Stimulated activated effector memory CD8-positive, alpha-beta T cell treated with anti-CD3 and anti-CD28 coated beads, Interleukin-12 subunit alpha, Interleukin-12 subunit beta, amount 100 ng/mL, for 72 hours (primary cell): ENCODE data around the gene HIPK2.

ENCODE experiments used
- ATAC-seq: fragments of 150-1000 bp; cut with Tn5 transposase; 2 replicates; pipeline ENCODE4 v1.10.0; 2021
- DNase-seq, 2 donors: peaks; one replicate each; pipeline ENCODE4 v3.0.0; 2021 to 2022; ENCODE audit warnings: low spot score in 2 of 2
- H3K27ac Mint-ChIP-seq: one replicate; pipeline ENCODE4 v1.8.0; 2022; ENCODE audit warnings: mild to moderate bottlenecking, mixed read lengths
- H3K36me3 Mint-ChIP-seq: one replicate; pipeline ENCODE4 v1.8.0; 2022; ENCODE audit warnings: mild to moderate bottlenecking, mixed read lengths
- H3K4me1 Mint-ChIP-seq: one replicate; pipeline ENCODE4 v1.8.0; 2022; ENCODE audit warnings: mixed read lengths
- H3K4me3 Mint-ChIP-seq: one replicate; pipeline ENCODE4 v1.8.0; 2022; ENCODE audit warnings: mild to moderate bottlenecking, mixed read lengths
- H3K9me3 Mint-ChIP-seq: one replicate; pipeline ENCODE4 v1.8.0; 2022; ENCODE audit warnings: mixed read lengths

Gene HIPK2

DNA sequence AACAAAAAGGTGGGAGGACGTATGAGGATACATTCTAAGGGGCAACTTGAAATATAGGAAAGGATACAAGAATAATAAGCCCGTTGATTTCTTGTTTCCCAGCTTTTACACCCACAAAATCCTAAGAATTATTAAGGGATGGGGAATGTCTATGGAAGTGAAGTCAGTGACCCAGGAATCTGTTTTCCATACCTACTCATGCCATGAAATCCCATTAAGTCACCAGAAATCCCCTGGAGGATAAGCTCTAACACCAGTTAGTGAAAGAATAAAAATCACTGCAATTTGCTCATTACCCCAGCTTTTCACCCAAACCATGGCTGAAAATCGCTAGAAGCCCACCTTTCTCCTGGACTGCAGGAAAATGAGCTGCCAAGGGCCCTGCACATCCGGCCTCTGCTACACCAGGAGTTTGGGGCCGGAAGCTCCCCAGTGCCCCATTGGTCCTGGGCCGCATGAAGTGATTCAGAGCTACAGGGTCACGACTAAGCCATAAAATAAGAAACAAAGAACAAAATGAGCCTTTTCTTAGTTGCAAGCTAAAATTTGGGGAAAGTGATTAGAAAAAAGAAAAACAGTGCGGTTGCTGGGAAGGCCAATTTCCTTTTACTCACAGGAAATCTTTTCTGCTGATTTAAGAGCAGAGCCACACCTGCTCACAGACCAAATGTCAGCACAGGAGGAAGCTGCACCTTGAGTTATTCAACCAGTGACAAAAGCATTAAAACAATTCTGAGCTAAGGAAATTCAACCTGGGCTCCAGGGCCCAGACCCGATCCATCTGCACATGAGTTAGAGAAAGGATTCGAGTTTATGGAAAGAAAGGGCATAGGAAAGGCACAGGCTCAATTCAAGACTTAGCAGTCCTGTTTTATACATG, 40.3 kb downstream of the HIPK2 start:
- Mint-ChIP-seq H3K36me3 (no peaks in the 10 kb centered on the region), H3K4me1 (peaks cover 43% of the 10 kb centered on the region), H3K27ac (no peak overlapping the region)

GRCh38 chr7:139735912-139736595, 41.7 kb downstream of the HIPK2 start:
- Mint-ChIP-seq H3K36me3 (no peaks in the 10 kb centered on the region), H3K4me1 (peaks cover 43% of the 10 kb centered on the region), H3K27ac (peak overlapping the region; percentile 52), H3K9me3 (no peaks in the 10 kb centered on the region), H3K4me3 (no peak overlapping the region)
- DNase-seq (no peak), ATAC-seq (no peak)

More for the DNA sequence above, 40.3 kb downstream of the HIPK2 start:
- ATAC-seq (peak; percentile 88), DNase-seq (no peak)
- no peak overlapping the region for H3K4me3 Mint-ChIP-seq
- no peaks in the 10 kb centered on the region for H3K9me3 Mint-ChIP-seq

- no peak for ATAC-seq
- peaks cover 43% of the 10 kb centered on the region for H3K4me1 Mint-ChIP-seq
- H3K27ac Mint-ChIP-seq = peak overlapping the region; percentile 52
- no peak for DNase-seq
- H3K9me3 Mint-ChIP-seq = no peaks in the 10 kb centered on the region
- no peaks in the 10 kb centered on the region for H3K36me3 Mint-ChIP-seq
- H3K4me3 Mint-ChIP-seq = no peak overlapping the region
These were observed 42.3 kb downstream of the HIPK2 start for GRCh38 chr7:139735466-139735865.

GRCh38 chr7:139734395-139734794, 43.4 kb downstream of the HIPK2 start:
- no peak overlapping the region for H3K27ac Mint-ChIP-seq
- H3K9me3 Mint-ChIP-seq = no peaks in the 10 kb centered on the region
- ATAC-seq (no peak), DNase-seq (no peak)
- no peak overlapping the region for H3K4me3 Mint-ChIP-seq
- H3K4me1 Mint-ChIP-seq = peaks cover 46% of the 10 kb centered on the region
- no peaks in the 10 kb centered on the region for H3K36me3 Mint-ChIP-seq

- Mint-ChIP-seq H3K27ac (no peak overlapping the region), H3K4me3 (no peak overlapping the region), H3K9me3 (no peaks in the 10 kb centered on the region), H3K4me1 (peaks cover 52% of the 10 kb centered on the region), H3K36me3 (no peaks in the 10 kb centered on the region)
- ATAC-seq = no peak
- DNase-seq = no peak
These were observed 44.0 kb downstream of the HIPK2 start for GRCh38 chr7:139733751-139734150.

- H3K36me3 Mint-ChIP-seq = no peaks in the 10 kb centered on the region
- no peak overlapping the region for H3K27ac Mint-ChIP-seq
These were observed 45.2 kb downstream of the HIPK2 start for GRCh38 chr7:139732471-139733167.

DNA sequence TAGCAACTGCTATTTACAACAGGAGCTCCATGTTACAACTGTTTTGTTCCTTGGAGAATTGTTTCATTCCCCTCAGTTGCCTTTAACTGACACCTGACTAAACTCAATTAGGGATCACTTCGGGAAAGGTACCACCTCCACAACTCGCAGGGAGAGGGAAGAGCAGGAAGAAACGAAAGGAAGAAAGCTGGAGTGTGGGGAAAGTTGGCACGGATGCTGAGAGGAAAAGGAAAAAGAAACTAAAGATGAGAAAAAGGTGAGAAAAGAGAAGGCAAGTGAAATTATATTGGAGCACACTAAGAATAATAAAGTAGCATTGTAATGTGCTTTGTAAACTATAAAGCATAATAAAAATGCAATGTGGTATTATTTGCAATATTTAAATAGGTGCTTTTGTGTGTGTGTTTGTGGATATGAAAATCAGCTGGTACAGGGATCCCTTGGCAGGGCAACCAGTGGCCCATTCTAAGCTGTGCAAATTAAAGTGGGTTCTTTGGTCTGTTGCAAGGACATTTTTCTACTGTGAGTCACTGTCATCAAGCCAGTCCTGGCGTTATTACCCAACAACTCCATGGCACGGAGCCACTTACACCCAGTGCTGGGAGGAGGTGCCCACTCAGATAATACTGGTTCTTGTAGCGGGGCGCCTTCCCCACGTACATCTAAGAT, 45.9 kb downstream of the HIPK2 start:
- no peaks in the 10 kb centered on the region for H3K9me3 Mint-ChIP-seq

More at GRCh38 chr7:139732471-139733167, 45.2 kb downstream of the HIPK2 start:
- Mint-ChIP-seq H3K4me1 (peaks cover 42% of the 10 kb centered on the region), H3K4me3 (no peak overlapping the region), H3K9me3 (no peaks in the 10 kb centered on the region)
- no peak for DNase-seq
- ATAC-seq = no peak

DNA sequence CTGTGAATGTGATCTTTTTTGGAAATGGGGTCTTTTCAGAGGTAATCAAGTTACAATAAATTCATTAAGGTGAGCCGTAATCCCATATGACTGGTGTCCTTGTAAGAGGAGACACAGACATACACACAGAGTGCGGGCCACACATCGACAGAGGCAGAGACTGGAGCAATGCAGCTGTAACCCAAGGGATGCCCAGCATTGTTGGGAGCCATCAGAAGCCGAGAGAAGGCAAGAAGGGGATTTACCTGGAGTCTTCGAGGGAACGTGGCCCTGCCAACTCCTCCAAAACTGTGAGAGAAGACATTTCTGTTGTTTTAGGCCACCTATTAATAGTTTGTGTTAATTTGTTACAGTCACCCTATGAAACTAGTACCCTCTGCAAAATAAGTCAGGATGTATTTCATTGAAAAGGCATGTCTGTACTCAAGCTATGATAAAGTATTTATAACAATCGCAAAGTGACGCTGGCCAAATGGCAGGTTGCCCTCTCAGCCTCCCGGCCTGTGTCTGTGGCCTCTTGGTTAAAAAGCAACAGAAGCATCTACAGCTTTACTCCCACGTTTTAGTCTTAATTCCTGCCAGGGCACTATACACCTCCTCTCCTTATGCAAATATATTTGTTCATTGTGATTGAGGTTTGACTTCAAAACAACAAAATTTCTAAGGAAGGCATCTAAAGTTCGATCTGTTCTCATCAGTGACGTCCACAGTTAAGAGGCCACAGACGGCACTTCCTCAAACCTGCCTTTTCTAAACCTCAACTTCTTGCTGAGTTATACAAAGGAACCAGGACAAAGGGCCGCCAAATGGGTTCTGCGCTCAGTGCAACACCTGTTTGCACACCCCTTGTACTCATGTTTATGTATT, 46.8 kb downstream of the HIPK2 start:
- no peak for ATAC-seq
- Mint-ChIP-seq H3K36me3 (no peaks in the 10 kb centered on the region), H3K27ac (peak overlapping the region; percentile 4), H3K9me3 (no peaks in the 10 kb centered on the region), H3K4me3 (no peak overlapping the region), H3K4me1 (peaks cover 42% of the 10 kb centered on the region)
- DNase-seq = no peak

More for the DNA sequence above, 45.9 kb downstream of the HIPK2 start:
- H3K27ac Mint-ChIP-seq = peak overlapping the region; percentile 4
- ATAC-seq (no peak), DNase-seq (no peak)
- H3K36me3 Mint-ChIP-seq = no peaks in the 10 kb centered on the region
- no peak overlapping the region for H3K4me3 Mint-ChIP-seq
- peaks cover 42% of the 10 kb centered on the region for H3K4me1 Mint-ChIP-seq

DNA sequence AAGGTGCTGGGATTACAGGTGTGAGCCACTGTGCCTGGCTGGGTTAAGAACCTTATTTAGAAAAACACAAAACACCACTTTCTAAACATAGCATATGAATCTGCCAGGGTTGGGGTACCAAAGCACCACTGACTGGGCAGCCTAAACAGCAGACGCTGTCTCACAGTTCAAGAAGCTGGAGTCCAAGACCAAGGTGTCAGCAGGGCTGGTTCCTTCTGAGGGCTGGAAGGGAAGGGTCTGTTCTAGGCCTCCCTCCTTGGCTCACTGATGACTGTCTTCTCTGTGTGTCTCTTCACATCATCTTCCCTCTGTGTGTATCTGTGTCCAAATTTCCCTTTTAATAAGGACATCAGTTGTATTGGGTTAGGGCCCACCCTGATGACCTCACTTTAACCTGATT, 49.6 kb downstream of the HIPK2 start:
- H3K4me3 Mint-ChIP-seq = no peak overlapping the region
- peaks cover 46% of the 10 kb centered on the region for H3K4me1 Mint-ChIP-seq
- no peak for ATAC-seq
- DNase-seq = no peak
- no peaks in the 10 kb centered on the region for H3K36me3 Mint-ChIP-seq
- no peaks in the 10 kb centered on the region for H3K9me3 Mint-ChIP-seq
- H3K27ac Mint-ChIP-seq = no peak overlapping the region

DNA sequence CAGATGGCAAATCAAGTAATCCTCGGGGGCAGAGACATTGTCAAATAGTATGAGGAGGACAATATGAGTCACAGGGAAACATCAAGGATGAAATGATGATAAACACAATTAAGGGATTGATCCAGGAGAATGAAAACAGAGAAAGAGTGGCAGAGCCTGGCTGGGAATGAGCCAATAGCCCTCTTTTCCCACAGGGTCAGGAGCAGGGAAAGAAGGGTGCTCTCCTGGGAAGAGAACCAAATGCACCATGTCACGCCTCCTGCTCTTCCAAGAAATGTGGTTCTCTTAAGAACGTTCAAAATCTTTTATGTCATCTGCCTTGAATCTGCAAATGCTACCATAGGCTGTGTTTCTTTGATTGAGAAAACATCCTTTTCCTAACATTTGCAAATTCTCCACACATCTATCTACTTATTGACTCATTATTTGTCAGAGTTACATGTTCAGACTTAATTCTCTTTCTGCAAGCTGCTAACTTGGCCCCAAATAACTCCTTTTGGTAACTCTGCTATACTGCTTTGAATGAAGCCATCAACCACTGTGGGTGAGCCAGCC, 50.6 kb downstream of the HIPK2 start:
- DNase-seq = no peak

DNA sequence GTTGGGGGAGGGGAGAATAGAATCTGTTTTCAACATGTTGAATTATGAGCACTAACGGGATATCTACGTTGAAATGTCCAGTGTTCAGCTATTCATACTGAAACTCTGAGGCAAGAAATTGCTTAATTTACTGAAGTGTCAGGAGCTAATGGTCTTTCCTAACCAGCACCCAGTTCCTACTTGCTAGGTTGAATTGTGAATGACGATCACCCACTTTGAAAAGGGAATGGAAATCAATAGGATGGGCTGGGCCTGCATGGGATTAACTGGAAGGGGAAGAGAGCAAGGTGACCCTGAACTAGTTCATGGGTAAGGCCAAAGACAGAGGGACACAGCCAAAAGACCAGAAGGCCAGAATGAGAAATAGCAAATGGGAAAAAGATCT, 51.3 kb downstream of the HIPK2 start:
- ATAC-seq = no peak
- Mint-ChIP-seq H3K4me1 (peaks cover 40% of the 10 kb centered on the region), H3K9me3 (no peaks in the 10 kb centered on the region)

More for the DNA sequence above, 50.6 kb downstream of the HIPK2 start:
- peaks cover 46% of the 10 kb centered on the region for H3K4me1 Mint-ChIP-seq
- no peak overlapping the region for H3K27ac Mint-ChIP-seq
- no peak for ATAC-seq
- H3K9me3 Mint-ChIP-seq = no peaks in the 10 kb centered on the region
- no peak overlapping the region for H3K4me3 Mint-ChIP-seq
- H3K36me3 Mint-ChIP-seq = no peaks in the 10 kb centered on the region

DNA sequence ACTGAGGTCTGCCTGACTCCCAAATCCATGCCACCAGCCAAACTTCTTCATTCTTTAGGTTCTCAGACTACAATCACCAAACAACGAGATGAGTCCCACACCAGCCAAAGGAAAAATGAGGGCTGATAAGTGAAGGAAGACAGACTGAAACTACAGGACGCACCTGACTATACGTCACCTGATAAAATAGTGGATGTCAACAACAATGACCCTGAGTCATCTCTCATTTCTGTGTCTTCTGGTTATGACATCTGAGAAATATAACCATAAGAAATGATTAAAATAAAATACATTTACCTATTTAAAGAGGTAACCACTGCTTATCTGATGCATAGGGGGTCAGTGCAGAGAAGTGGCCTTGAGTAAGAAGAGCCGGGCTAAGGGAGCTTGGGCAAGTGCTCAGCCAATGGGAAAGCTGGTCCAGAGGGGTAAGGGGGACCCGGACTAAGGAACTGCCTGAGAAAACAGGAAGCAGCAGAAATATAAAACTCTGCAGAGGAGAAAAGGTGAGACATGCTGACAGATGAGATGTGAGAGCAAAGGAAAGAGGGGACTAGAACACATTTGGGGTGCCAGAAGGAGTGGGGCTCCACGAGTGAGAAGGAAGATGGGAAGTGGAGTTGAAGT, 51.8 kb downstream of the HIPK2 start:
- DNase-seq (no peak), ATAC-seq (no peak)
- no peaks in the 10 kb centered on the region for H3K36me3 Mint-ChIP-seq

More for the DNA sequence above, 51.3 kb downstream of the HIPK2 start:
- Mint-ChIP-seq H3K36me3 (no peaks in the 10 kb centered on the region), H3K4me3 (no peak overlapping the region), H3K27ac (peak overlapping the region; percentile 2)
- no peak for DNase-seq

GRCh38 chr7:139725077-139725476, 52.7 kb downstream of the HIPK2 start:
- H3K9me3 Mint-ChIP-seq = no peaks in the 10 kb centered on the region
- H3K4me1 Mint-ChIP-seq = peaks cover 40% of the 10 kb centered on the region
- H3K4me3 Mint-ChIP-seq = no peak overlapping the region
- no peak overlapping the region for H3K27ac Mint-ChIP-seq
- no peak for DNase-seq
- peak; percentile 37 for ATAC-seq
- H3K36me3 Mint-ChIP-seq = no peaks in the 10 kb centered on the region

More for the DNA sequence above, 51.8 kb downstream of the HIPK2 start:
- no peak overlapping the region for H3K4me3 Mint-ChIP-seq
- no peaks in the 10 kb centered on the region for H3K9me3 Mint-ChIP-seq
- H3K4me1 Mint-ChIP-seq = peaks cover 40% of the 10 kb centered on the region
- H3K27ac Mint-ChIP-seq = peak overlapping the region; percentile 2

DNA sequence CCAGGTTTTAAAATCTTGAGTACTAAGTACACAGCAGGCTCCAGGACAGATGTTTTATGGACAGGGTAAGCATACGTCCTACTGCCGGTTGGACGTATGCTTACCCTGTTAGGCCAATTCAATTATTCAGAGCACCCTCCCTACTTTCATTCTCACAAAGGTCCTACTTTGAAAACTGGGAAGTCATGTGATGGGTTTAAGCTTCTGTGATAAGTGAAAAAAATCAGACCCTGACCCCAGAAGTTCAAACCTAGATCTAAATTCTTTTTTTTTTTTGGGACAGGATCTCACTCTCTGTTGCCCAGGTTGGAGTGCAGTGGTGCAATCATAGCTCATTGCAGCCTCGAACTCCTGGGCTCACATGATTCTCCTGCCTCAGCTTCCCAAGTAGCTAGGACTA, 55.2 kb downstream of the HIPK2 start:
- ATAC-seq (no peak), DNase-seq (no peak)
- no peaks in the 10 kb centered on the region for H3K9me3 Mint-ChIP-seq
- H3K36me3 Mint-ChIP-seq = no peaks in the 10 kb centered on the region
- peaks cover 30% of the 10 kb centered on the region for H3K4me1 Mint-ChIP-seq
- no peak overlapping the region for H3K4me3 Mint-ChIP-seq
- no peak overlapping the region for H3K27ac Mint-ChIP-seq
